IMR-90 (cell line): ENCODE results near the gene HMCN1.

Experiments used
- CTCF ChIP-seq: conservative IDR thresholded peaks from 2 replicates; pipeline ENCODE4 v1.5.1; 2012; ENCODE audit warnings: mild to moderate bottlenecking, low read depth, low read length, improper control_type of control experiment
- POLR2A ChIP-seq: IDR thresholded peaks from 2 replicates; pipeline ENCODE4 v1.6.1; 2012; ENCODE audit warnings: mild to moderate bottlenecking, low read depth, low read length
- SMC3 ChIP-seq: fragments of 150-350 bp; IDR thresholded peaks from 2 replicates; pipeline ENCODE4 v1.6.1; 2016; ENCODE audit warnings: low read depth, mild to moderate bottlenecking, antibody characterized with exemption, low read length, moderate library complexity

- TF ChIP-seq POLR2A (no peak), CTCF (no peak), SMC3 (no peak)
Observed at GRCh38 chr1:186178426-186179043, 444.3 kb downstream of the HMCN1 start.
